Posterior cingulate gyrus (tissue), 11 donors: ENCODE data around the gene WBP11.

Experiments used
- DNase-seq, 10 donors: peaks; one replicate each; pipeline versions ENCODE4 v3.0.0 to v3.0.0-alpha.2; 2020 to 2021; ENCODE audit warnings: mixed read lengths in 3 of 10
- intact Hi-C: fragments of 100-400 bp; cut with DNase I; formaldehyde crosslinking; loops from one replicate; pipeline ENCODE4 v1.15.1; 2023

WBP11 gene

DNA sequence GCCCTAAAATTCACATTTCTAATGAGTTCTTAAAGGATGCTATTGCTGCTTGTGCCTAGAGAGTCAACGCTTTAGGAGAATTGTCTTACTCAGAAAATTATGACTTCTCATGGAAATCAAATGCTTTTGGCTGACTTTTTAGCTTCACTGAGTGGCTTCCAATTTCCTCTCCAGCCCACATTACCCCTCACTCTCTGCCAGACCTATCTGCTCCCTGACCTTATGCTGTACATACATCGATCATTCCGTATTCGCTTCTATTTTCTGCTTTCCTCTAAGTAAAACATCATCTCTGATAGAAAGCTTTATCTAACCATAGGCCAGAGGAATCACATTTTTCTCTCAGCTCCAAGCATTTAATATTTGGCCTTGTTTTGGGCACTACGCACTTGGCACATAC is 23.2 kb upstream of the WBP11 start:
- intact Hi-C loops, result no loop called here
- no peak for DNase-seq

DNA sequence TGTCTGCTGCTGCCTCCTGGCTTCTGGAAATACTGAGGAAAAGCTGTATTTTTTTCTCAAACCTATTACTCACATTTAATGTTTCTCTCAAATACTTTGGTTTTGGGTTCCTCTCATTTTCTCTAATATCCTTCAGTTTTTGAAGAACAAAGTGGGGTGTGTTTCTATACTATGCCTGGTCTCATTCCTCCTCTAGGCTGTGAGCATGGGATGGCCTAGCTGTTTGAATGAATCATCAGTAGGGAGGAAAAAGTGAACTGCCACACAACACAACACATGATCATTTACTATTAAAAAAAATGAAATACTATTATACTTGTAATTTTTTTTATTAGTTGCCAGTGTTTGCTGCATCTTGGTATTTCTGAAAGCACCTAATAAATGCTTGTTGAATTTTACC is 22.0 kb upstream of the WBP11 start:
- no peak for DNase-seq
- intact Hi-C loops, result no loop called here

DNA sequence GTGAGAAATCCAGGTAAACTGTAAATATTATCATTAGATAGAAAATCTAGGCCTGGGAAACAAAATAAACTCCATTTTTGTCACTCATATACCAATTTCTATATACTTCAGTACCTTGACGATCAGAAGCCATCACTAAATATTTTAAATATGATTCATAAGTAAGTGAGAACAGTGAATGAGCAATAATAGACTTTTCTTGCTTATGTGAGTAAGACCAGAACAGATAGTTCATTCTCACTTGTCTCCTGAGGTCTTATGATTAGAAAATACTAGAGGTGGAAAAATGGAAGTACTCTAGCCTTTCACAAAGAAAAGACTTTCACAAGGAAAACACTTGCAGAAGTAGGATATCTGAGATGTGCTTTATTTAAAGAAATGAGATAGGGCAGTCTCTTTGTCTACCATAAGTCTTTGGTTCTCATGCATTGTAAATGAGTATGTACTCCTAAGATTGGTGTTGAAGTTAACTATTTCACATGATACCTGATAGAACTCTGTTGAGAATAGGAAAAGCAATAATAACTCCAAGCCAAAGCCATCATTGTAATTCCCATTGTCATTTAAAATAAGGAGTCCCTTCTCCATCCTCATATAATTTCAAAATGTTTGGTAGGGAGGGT is 20.8 kb upstream of the WBP11 start:
- intact Hi-C loops, result no loop called here
- no peak for DNase-seq

DNA sequence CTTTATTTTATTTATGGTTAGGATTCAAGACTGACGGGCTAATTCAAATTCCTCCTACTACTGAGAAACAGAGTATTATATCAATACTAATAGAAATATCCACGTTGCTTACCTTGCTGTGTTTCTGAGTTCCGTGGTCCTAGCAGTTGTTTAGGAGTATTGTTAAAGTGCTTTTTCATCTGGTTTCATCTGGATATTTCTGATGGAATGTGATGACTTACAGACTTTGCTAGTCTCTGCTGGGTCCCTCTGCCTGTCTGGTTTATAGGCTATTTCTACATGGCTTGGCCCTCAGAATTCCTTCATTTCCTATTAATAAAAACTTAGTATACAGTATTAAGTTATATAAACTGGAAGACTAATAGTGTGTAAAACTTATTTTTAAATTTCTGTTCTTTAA is 10.7 kb upstream of the WBP11 start, which contains the start of gene SMCO3:
TSS of gene SMCO3 (minus strand) at position 169 of the 400 bp plus-strand sequence. CDS start 7,502 bp downstream, outside the sequence.
- intact Hi-C loops, result no loop called here
- no peak for DNase-seq

DNA sequence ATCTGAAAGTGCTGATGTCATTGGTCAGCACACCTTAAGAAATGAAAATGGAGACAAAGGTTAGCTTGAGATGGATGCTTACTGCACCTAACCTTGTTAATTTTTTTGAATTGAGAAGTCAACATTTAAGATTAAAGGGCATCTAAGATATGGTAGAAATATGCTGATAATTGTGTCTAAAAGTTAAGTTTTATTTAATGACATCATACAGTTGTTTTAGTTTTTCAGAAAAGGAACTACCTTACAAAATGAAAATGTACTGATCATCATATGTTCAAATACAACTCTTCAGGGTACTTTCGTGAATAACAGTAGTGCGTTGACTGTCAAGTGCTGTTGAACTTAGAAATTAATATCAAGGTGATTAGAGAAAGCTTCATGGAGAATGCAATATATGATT is 8.2 kb upstream of the WBP11 start:
- no peak for DNase-seq
- intact Hi-C loops, result no loop called here

DNA sequence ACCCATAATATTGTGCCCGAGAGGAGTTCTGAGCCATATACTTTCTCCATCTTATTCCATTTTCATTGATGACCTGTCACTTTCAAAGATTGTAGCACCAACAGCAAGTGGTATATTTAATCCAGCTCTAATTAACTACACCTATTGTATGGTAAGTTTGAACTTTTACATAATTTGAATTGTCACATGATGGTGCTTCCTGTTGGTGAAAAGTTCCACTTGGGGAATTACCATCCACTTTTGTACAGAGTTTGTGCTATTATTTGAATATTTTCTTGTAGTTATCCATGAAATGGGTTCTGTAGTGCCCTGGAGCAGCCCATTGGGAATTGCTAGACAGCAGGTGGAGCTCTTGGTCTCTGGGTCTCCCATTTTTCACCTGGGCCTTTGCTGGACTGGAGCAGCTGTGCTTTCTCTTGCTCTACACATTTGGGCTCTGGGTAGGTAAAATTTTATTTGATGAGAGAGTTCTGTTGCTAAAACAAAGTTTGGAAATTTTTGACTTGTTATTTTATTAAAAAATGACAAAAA is 7.7 kb upstream of the WBP11 start:
- DNase-seq, result no peak
- intact Hi-C loops, result no loop called here

DNA sequence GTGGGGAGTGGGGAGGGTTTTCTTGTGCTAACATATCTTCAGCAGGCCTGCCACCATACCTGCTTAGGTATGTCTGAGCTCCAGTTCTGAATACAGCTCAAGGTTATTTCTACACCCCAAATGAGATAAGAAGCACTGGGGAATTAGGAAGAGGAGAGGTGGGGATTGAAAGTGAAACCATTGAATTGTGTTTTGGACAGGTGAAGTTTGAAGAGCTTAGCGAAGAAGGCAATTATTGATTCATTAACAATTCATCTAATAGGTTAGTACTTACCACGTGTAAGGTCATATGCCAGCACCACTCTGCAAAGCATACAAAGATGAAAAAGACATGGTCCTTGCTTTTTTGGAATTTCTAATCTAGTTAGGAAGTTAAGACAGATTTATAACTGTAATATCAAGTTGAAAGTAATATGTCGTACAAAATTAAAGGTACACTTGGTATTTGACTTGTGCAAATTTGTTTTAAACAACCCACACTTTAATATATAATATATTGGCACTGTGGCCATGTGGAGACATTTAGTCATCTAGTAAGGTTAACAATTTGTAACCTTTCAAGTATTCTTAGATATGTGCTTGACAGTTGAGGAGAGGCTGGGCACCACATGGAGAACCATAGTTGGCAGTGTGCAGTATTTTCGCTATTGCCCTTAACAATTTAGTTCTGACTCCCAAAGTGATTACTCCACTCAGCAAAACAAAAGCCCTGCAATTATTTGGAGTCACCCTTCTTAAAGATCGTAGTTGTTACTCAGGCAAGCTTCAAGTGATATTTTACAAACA is 7.1 kb upstream of the WBP11 start:
- intact Hi-C loops, result no loop called here
- no peak for DNase-seq

DNA sequence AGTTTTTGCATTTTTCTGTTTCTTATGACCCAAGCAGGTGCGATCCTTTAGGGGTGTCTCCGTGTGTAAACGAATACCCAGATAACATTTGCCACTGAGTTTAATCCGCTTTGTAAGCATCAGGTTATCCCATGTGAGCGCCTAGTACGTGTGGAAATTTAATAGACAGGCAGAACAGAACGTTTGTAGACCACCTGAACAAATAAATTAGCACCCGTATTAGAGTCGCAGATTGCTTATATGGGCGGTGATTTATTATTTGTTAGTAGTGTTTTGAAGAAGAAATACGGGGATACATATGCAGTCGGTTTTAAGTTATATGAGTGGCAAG is 517 bp upstream of the WBP11 start:
- intact Hi-C loops, result loop anchor here (2.0 kb wide), 1 partner anchor 29 kb away; a partner anchor contains a TSS
- no peak for DNase-seq

DNA sequence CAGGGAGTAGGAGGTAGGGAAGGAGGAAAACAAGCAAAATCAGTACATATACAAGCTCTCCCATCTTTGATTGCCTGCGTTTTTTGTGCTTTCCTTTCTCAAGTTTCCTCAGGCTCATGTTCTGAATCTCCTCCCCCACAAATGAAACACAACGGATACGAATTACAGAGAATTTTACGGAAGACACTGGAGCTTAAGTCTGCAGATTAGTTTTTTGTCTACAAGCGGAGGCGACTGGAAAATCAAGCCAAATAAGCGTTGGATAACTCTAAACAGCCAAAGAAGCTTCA is 612 bp downstream of the WBP11 start:
- intact Hi-C loops, result loop anchor here (2.0 kb wide), 1 partner anchor 28 kb away; a partner anchor contains a TSS

DNA sequence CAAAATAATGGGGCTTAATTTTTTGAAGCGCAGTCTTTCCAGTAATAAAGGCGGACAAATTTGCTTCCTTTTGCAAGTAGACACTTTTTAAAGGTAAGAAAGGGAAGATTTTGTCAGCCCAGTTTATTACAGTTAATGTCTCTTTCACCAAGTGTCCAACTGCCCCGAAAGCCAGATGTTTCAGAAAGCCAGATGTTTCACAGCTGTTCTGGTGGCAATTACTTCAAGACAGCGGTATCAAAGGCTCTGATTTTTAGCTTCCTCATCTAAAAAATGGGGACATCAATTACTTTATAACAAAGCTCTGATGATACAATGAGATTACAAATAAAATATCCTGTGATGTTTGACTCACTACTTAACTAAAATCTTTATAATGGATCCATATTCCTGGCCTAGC is 1.0 kb downstream of the WBP11 start:
- intact Hi-C loops, result loop anchor here (2.0 kb wide), 1 partner anchor 27 kb away; a partner anchor contains a TSS
- no peak for DNase-seq

More for the DNA sequence above, 612 bp downstream of the WBP11 start:
- DNase-seq, result no peak

DNA sequence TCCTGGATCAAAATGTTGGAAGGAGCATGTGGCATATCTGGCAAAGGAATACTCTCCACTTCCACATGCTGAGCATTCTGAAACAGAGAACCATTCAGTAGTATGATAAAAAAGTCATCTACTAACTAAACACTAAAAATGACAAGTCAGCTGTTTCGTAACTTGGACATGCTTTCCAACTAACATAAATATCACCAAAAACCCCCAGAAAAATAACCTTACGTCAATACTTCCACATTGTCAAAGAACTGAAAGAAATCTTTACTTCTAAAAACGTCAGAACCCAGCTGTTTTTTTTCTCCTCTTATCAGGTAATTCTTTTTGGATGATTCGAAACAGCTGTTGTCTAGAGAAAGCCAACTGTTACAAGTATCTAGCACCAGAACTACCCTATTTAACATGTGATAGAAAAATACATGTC is 8.2 kb downstream of the WBP11 start:
- intact Hi-C loops, result no loop called here

DNA sequence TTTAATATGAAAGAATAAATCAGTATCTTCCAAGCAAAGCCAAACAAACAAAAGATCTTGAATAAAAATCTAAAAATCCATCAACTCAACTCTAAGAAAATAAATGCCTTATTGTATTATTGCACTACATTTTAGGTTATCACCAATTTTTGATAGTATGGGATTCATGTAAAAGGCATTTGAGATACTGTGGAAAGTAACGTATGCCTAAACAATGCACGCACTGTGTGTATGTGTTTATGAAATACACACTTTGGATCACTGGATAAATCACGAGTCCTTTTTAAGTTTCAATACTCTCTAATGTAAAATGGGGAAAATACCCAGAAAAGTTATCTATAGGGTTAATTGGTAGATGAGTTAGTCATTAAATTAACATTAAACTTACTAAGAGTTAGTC is 17.7 kb downstream of the WBP11 start:
- no peak for DNase-seq
- intact Hi-C loops, result no loop called here

More for the DNA sequence above, 8.2 kb downstream of the WBP11 start:
- no peak for DNase-seq

DNA sequence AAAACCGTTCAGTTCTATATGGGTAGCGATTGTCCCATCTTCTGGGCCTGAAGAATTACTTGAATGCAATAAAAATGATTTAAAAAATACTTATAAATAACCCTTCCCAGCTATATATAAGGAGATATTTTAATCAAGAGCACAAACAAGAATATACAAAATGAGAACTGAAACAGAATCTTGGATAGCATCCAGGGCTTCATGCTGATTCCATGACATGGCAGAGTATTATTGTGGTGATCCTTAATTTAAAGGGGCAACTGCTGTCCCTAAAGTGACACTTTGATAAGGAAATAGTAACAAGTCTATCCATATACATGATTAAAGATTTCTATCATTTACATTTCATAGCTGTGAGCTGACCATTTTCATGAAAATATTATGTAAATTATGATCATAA is 18.8 kb downstream of the WBP11 start:
- DNase-seq, result no peak
- intact Hi-C loops, result no loop called here

DNA sequence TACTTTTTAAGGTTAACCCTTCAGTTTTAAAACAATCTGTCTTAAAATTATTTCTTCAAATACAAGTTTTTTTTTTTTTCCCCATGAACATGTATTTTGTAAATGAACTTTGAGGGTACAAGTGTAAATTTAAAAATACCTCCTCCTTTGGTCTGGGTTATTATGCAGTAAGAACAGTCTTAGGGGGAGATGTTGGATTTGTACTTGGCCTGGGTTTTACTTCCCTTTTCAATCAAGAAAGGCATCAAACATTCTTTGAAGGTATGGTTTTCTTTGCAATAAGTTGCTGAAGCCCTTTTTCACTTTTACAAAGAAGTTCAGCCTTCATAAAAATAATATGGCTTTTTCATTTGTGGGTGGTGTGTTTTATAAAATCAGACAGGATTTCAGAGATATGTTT is 20.5 kb downstream of the WBP11 start:
- intact Hi-C loops, result no loop called here
- no peak for DNase-seq

DNA sequence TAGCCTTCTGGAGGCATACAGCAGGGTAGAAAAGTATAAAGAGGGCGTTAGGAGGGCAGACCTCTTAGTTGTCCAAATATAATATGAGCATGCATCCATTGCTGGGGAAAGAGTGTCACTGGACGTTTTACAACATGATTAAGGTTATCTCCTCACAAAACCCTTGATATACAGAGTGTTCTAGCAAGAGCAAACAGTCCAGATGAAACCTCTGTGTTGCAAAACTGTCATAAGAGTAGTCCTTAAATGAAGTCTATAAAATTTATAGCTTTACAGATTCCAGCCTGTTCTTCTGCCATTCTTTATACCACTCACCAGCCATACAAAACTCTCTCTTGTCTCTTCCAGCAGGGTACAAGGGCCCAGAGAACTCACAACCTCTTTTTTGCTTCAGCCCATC is 21.7 kb downstream of the WBP11 start:
- intact Hi-C loops, result no loop called here
- DNase-seq, result no peak

DNA sequence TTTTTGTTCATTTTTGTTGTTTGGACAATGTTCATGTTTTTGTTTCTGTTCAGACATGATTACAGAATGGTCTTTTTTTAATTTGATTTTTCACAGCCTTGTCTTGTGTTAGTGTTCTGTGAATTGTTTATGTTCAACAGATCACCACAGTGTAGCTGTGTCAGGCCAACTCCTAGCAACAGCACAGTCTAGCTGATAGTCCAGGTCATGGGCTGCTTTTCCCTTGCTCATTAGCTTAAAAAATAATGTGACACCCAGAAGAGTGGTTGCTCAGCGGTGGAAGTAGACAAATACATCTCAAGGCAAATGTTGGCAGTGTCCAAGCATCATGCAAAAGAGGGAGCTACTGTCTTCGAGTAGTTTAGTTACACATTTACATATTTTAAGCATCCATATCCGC is 22.4 kb downstream of the WBP11 start:
- intact Hi-C loops, result no loop called here
- no peak for DNase-seq

DNA sequence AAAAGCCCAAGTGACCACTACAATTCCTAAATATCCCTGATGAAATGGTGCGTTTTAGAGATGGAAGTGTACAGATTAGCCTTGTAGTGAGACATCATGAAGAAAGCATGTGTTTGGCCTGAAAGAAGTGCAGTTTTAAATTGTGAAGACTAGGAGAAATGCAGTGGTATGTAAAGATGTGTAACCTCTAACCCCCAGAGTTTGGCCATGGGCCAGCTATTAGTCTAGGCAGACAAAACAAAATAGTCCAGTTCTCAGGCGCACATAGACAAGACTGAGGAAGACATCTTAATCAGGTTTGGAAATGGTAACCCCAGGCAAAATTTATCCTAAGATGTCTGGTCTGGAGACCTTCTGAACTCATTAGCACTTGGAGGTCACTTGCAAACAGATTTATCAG is 23.4 kb downstream of the WBP11 start:
- DNase-seq, result no peak
- intact Hi-C loops, result no loop called here

DNA sequence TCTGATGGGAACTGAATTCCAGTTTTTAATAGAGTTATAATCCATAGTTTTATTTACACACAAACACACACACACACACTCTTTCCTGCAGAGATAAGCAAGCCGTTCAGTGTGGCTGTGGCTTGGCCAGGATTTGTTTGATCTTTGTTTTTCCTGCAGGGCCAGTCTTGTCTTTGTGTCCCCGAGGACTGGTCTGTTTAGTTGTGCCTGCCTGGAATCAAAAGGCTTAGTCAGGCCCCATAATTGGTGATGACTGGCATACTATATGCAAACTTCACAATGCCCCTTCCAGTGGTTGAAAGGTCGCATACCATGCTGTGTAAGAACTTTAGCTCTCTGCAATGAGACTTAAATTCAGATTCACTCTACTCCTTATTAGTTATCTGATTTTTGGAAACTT is 26.0 kb downstream of the WBP11 start:
- intact Hi-C loops, result no loop called here
- no peak for DNase-seq

DNA sequence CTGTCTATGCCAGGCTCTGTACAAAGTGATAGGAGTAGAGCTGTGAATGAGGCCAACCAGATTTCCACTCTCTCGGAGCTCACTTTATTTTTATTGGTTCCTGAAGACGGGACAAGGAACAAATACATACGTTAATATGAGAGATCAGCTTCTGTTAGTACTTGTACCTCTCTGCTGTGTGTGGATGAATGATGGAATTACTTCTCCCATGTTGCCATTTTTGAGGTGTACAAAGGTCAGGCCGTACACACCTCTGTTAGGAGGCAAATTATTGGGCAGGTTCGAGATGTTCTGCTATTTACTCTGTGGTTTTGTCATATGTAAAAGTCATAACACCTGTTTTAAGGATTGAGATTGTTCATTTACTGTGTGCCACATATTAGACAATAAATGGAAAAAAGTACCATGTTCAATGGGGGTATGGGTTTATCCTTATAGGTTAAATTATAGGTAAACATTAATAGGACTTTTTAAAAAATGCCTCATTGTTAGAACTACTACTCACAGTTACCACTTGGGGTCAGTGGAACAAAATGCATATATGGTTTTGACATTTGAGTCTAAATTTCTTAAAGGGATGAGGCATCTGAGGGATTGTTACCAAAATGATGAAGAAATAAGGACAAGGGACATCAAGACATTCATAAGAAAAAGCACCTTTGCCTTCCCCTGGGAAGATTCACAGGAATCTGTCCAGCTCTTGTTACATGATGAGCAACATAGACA is 26.9 kb downstream of the WBP11 start:
- DNase-seq, result no peak
- intact Hi-C loops, result no loop called here

DNA sequence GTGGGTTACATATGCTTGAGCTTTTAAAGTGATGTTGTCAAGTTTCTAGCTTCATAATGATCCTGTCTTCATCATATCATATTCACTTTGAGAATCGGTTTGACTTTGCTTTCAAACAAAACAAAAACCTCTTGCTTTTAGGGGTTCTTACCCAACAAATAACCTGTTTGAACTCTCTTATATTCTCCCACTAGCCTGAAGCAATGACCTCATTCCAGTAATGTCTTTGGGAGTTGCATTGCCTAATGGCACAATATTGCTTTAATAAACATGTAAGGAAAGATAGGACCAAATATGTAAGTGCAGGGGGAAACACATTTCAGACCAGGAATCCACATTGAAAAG is 27.7 kb downstream of the WBP11 start:
- intact Hi-C loops, result loop anchor here (2.0 kb wide), 1 partner anchor 27 kb away; the partner anchor contains the start of genes C12orf60 and WBP11

DNA sequence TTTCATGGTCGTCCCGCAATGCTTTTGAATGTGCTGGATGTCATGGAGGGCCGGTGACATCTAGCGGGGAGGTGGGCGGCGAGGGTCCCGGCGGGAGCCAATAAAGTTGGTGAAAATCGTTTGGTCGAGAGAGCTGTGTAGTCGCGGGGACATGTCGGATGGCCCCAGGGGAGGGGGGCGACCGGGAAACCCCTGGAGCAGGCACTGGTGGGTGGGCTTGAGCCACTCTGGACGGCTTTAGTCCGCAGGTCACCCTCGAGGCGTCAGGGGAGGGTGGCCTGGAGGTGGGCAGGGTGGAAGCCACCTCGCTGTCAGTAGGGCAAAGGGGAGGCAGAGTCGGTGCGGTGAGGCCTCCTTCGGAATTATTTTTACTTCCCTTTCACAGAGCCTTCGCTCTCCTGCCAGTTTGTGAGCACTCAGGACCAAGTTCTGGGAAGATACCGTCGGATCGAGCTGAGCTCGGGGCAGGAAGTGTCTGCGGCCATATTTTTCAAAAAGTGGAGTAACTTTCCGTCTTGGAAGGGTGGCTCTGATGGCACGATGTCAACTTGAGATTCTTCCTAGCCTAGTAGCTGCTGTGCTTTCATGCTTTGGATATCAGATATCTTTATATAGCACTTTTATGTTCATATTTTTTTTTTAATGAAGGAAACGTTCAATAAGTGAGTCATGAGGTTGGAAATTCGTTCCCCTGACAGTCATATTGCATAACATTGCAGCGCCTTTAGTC is 28.2 kb downstream of the WBP11 start:
- intact Hi-C loops, result loop anchor here (2.0 kb wide), 1 partner anchor 28 kb away; the partner anchor contains the start of genes C12orf60 and WBP11
- DNase-seq, result peak in 1 of 10 donors; percentile 81

More for the DNA sequence above, 27.7 kb downstream of the WBP11 start:
- DNase-seq, result no peak
